GM12874 (cell line): Measurements from ENCODE around the gene HNMT.

Experiments
- TF ChIP-seq, protein P1 (sequence below): IDR thresholded peaks from 2 replicates; pipeline ENCODE4 v1.5.1; 2011; ENCODE audit warnings: low read depth, mild to moderate bottlenecking, control low read depth, low read length, moderate library complexity; ENCODE audit not compliant: insufficient read depth

Gene HNMT

DNA sequence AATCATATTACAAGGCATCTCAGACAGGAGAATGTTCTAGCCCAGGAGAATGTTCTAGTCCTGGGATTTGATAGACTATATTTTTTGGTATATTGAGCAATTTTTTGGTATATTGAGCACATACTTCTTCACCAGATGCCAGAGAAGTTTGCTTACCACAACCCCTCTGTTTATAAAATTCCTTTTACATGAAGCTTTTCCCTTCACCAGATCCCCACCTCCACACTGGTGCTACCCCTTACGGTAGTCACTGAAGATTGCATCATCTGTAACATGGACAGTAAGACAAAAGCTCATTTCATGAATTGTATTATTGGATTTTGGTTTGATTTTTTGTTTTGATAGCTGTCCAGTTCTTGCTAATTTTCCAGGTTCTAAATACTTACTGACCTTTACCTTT is 7.2 kb upstream of the HNMT start:
- TF ChIP-seq, protein P1, sequence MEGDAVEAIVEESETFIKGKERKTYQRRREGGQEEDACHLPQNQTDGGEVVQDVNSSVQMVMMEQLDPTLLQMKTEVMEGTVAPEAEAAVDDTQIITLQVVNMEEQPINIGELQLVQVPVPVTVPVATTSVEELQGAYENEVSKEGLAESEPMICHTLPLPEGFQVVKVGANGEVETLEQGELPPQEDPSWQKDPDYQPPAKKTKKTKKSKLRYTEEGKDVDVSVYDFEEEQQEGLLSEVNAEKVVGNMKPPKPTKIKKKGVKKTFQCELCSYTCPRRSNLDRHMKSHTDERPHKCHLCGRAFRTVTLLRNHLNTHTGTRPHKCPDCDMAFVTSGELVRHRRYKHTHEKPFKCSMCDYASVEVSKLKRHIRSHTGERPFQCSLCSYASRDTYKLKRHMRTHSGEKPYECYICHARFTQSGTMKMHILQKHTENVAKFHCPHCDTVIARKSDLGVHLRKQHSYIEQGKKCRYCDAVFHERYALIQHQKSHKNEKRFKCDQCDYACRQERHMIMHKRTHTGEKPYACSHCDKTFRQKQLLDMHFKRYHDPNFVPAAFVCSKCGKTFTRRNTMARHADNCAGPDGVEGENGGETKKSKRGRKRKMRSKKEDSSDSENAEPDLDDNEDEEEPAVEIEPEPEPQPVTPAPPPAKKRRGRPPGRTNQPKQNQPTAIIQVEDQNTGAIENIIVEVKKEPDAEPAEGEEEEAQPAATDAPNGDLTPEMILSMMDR, result no peak

GRCh38 chr2:137959166-137959565 is 5.1 kb upstream of the HNMT start:
- TF ChIP-seq, protein P1, result no peak

DNA sequence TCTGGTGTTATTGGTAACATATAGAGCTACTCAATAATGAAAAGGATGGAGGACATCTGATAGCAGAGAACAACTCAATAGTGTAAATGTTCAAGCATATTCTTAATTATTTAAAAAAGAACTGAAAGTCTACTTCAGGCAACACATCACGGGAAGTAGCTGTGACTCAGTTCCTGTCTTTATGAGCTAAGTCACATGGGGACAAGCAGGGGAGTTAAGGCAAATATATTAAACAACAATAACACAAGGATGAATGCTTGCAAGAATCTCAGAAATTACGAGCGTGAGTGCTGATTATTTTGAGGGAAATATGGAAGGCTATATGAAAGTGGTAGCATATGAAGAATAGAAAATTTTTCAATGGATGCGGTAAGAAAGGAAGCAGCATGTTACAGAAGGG is 4.0 kb upstream of the HNMT start:
- TF ChIP-seq, protein P1, result no peak

GRCh38 chr2:137961602-137962001 is 2.7 kb upstream of the HNMT start:
- TF ChIP-seq, protein P1, result no peak

DNA sequence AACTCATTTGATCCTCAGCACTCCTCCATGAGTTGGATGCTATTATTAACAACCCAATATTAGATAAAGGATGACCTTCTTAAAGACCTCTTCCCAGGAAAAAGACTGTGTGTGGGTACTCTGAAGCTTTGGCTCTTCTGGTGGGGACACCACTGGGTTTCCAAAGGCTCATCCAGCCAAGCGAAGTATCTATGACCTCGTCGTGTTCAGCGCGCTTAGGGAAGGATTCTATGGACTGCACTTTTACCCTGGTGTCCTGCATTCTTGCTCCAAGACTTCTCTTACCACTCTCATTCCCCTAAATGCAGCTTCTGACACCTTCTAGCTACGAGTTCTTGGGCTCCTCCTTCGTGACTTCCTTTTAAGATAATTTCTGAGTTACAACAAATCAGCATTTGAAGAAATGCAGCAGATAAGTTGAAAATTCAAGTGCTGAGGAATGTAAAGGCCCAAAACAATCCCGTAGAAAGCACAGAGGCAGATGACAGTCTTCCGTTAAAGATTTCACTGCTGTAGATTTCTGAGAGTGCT is 673 bp upstream of the HNMT start:
- TF ChIP-seq, protein P1, result no peak

- TF ChIP-seq, protein P1, result no peak
These were observed 686 bp downstream of the HNMT start for GRCh38 chr2:137964859-137965459.

DNA sequence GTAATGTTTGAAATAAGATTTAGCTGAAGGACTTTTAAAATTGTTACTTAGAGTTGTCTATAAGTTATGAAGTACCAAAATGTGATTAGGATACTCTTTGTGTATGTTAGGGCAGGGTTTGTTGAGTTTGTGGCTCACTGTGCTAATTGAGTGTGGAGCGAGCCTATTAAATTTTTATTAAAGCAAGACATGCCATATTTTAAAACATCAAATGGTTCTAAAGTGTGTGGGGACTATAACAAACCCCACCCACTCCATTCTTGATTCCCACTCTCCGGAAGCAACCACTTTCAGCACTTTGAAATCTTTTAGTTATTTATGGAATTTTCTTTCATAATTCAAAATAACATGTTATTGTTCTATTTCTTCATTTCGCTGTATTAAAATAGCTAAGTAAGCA is 1.8 kb downstream of the HNMT start:
- TF ChIP-seq, protein P1, result no peak

DNA sequence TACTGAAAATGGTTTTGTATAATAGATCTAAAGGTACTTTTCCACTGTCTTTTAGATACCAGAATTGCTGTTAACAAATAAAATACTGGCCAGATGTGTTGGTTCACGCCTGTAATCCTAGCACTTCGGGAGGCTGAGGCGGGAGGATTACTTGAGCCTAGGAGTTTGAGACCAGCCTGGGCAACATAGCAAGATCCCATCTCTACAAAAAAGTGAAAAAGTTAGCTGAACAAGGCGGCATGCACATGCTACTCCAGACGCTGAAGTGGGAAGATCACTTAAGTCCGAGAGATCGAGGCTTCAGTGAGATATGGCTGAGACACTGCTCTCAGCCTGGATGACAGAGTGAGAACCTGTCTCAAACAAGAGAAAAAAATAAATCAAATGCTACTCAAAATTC is 2.8 kb downstream of the HNMT start:
- TF ChIP-seq, protein P1, result no peak
